Measurements from ENCODE around the gene PCCB. TPM values are rescaled to one million over a fixed set of nuclear protein-coding genes. Genes with fewer than 3 reads are reported as not detected.

PCCB gene
- total and polyA plus RNA-seq, 2 donors (not counting 1 experiment from before 2014, with no cell fraction given), result 12.1 to 15.5 TPM

GRCh38 chr3:136251511-136251910, 1.4 kb downstream of the PCCB start:
- intact Hi-C loops (cut with micrococcal nuclease), result no loop called here
- Histone ChIP-seq H3K36me3 (replicated peaks in 1 of 2; ENCODE audit: control extremely low read depth in 1 of 2, control insufficient read depth in 1 of 2, extremely low read depth in 1 of 2, insufficient read depth in 2 of 2, low read length in 1 of 2) (peaks cover under 1 to 6% of the 10 kb centered on the region in 2 experiments), H3K79me2 (ENCODE audit: control insufficient read depth, insufficient read depth, low read length) (peaks cover 35% of the 10 kb centered on the region), H3K9ac (ENCODE audit: low read length) (peak overlapping the region; percentile 69), H4K20me1 (ENCODE audit: control insufficient read depth, insufficient read depth, low read length, poor library complexity, severe bottlenecking) (no peaks in the 10 kb centered on the region), H3K9me3 (ENCODE audit: control extremely low read depth in 1 of 3, control insufficient read depth in 2 of 3, insufficient read depth in 1 of 3, low read length in 2 of 3) (no peaks in the 10 kb centered on the region), H3K4me2 (replicated peaks; ENCODE audit: low read depth, low read length, poor library complexity, severe bottlenecking) (peak overlapping the region; percentile 82), H3K4me1 (ENCODE audit: control insufficient read depth in 2 of 2, insufficient read depth in 2 of 2, low read length in 2 of 2) (peaks cover 10 to 17% of the 10 kb centered on the region in 2 donors), H3K4me3 (ENCODE audit: control extremely low read depth in 1 of 5, extremely low read depth in 1 of 5, insufficient read depth in 1 of 5, low read depth in 2 of 5, low read length in 4 of 5) (peak overlapping the region in 2 of 5 experiments; percentile 73 to 74), H2AFZ (ENCODE audit: insufficient read depth, low read depth, low read length, poor library complexity, severe bottlenecking) (peak overlapping the region; percentile 75), H3K27me3 (replicated peaks in 1 of 4; ENCODE audit: control extremely low read depth in 1 of 4, control insufficient read depth in 3 of 4, insufficient read depth in 4 of 4, low read length in 3 of 4) (no peaks in the 10 kb centered on the region), H3K27ac (ENCODE audit: low read length in 2 of 2) (peak overlapping the region; percentile 72 to 83)
- Mint-ChIP-seq H3K4me3 (peak overlapping the region; percentile 92), H3K27ac (peak overlapping the region; percentile 92), H3K4me1 (peaks cover 22% of the 10 kb centered on the region), H3K9me3 (ENCODE audit: insufficient read depth) (no peaks in the 10 kb centered on the region), H3K27me3 (no peaks in the 10 kb centered on the region)
- DNase-seq (no peak), ATAC-seq (ENCODE audit: low read depth) (no peak)
- CTCF ChIA-PET, result interaction anchor here (0.9 to 4.8 kb wide), 4 partner anchors 55 to 762 kb away, joined by 3 to 43 read pairs (median 5); partner anchors contain the start of genes MSL2 and STAG1
- POLR2A ChIA-PET, result interaction anchor here (0.6 to 2.0 kb wide), 4 partner anchors 55 to 501 kb away, joined by 4 to 16 read pairs (median 4); partner anchors contain the start of genes MSL2 and STAG1
- TF ChIP-seq, protein P1, sequence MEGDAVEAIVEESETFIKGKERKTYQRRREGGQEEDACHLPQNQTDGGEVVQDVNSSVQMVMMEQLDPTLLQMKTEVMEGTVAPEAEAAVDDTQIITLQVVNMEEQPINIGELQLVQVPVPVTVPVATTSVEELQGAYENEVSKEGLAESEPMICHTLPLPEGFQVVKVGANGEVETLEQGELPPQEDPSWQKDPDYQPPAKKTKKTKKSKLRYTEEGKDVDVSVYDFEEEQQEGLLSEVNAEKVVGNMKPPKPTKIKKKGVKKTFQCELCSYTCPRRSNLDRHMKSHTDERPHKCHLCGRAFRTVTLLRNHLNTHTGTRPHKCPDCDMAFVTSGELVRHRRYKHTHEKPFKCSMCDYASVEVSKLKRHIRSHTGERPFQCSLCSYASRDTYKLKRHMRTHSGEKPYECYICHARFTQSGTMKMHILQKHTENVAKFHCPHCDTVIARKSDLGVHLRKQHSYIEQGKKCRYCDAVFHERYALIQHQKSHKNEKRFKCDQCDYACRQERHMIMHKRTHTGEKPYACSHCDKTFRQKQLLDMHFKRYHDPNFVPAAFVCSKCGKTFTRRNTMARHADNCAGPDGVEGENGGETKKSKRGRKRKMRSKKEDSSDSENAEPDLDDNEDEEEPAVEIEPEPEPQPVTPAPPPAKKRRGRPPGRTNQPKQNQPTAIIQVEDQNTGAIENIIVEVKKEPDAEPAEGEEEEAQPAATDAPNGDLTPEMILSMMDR (IDR thresholded peaks at IDR 0.05), result no peak
- no peak for TF ChIP-seq EZH2 (IDR thresholded peaks at IDR 0.05; ENCODE audit: borderline replicate concordance, insufficient read depth, low read depth, low read length, poor library complexity, severe bottlenecking)
- 100% methylated on average over 1 of the region's 3 CpGs for WGBS (ENCODE audit: insufficient coverage)

DNA sequence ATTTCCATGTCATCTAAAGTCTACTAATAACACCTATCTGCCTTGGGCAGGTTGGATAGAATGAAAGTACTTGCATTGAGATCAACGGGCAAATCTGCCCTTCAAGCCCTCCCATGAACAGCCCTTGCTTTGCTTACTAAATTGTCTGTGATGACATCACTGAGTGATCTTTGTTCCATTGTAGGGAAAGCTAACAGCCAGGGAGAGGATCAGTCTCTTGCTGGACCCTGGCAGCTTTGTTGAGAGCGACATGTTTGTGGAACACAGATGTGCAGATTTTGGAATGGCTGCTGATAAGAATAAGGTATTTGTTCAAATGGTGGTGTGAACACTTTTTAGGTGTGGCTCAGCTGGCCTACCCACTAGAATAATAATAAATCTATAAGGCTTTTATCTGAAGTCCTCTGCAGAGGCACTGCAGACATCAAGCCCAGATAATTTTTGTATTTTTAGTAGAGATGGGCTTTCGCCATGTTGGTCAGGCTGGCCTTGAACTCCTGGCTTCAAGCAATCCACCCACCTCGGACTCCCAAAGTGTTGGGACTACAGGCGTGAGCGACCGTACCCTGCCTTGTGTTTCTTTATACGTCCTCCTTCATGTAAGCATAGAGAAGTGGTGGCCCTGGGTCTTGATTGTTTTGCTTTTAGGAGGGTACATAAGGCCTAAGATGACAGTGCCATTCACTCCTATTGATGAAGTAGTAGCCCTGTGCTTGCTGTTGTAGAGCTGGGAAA, 5.7 kb downstream of the PCCB start:
- peaks cover 46% of the 10 kb centered on the region for H3K79me2 ChIP-seq (ENCODE audit: control insufficient read depth, insufficient read depth, low read length)
- H3K4me1 ChIP-seq (ENCODE audit: control insufficient read depth in 2 of 2, insufficient read depth in 2 of 2, low read length in 2 of 2), result peaks cover 8% of the 10 kb centered on the region in 2 donors
- no peaks in the 10 kb centered on the region for H4K20me1 ChIP-seq (ENCODE audit: control insufficient read depth, insufficient read depth, low read length, poor library complexity, severe bottlenecking)
- H3K4me3 ChIP-seq (ENCODE audit: control extremely low read depth in 1 of 5, extremely low read depth in 1 of 5, insufficient read depth in 1 of 5, low read depth in 2 of 5, low read length in 4 of 5), result no peak overlapping the region
- Mint-ChIP-seq H3K9me3 (ENCODE audit: insufficient read depth) (no peaks in the 10 kb centered on the region), H3K4me1 (peaks cover 12% of the 10 kb centered on the region), H3K4me3 (no peak overlapping the region), H3K27ac (no peak overlapping the region), H3K27me3 (no peaks in the 10 kb centered on the region)
- H3K9me3 ChIP-seq (ENCODE audit: control extremely low read depth in 1 of 3, control insufficient read depth in 2 of 3, insufficient read depth in 1 of 3, low read length in 2 of 3), result no peaks in the 10 kb centered on the region
- ATAC-seq (ENCODE audit: low read depth) (no peak), DNase-seq (no peak)
- H3K27ac ChIP-seq (ENCODE audit: low read length in 2 of 2), result no peak overlapping the region
- TF ChIP-seq, protein P1 (IDR thresholded peaks at IDR 0.05), result no peak
- no peak for TF ChIP-seq EZH2 (IDR thresholded peaks at IDR 0.05; ENCODE audit: borderline replicate concordance, insufficient read depth, low read depth, low read length, poor library complexity, severe bottlenecking)
- H3K27me3 ChIP-seq (replicated peaks in 1 of 4; ENCODE audit: control extremely low read depth in 1 of 4, control insufficient read depth in 3 of 4, insufficient read depth in 4 of 4, low read length in 3 of 4), result no peaks in the 10 kb centered on the region
- ChIA-PET CTCF (interaction anchor here (2.1 kb wide), 1 partner anchor 496 kb away, joined by 6 read pairs; the partner anchor contains the start of gene STAG1), POLR2A (no interaction called here)
- H3K4me2 ChIP-seq (replicated peaks; ENCODE audit: low read depth, low read length, poor library complexity, severe bottlenecking), result no peak overlapping the region
- intact Hi-C loops (cut with micrococcal nuclease), result no loop called here
- H3K9ac ChIP-seq (ENCODE audit: low read length), result no peak overlapping the region
- no peak overlapping the region for H2AFZ ChIP-seq (ENCODE audit: insufficient read depth, low read depth, low read length, poor library complexity, severe bottlenecking)
- peaks cover 2 to 30% of the 10 kb centered on the region in 2 experiments for H3K36me3 ChIP-seq (replicated peaks in 1 of 2; ENCODE audit: control extremely low read depth in 1 of 2, control insufficient read depth in 1 of 2, extremely low read depth in 1 of 2, insufficient read depth in 2 of 2, low read length in 1 of 2)
- 100% methylated on average over 1 of the region's 8 CpGs for WGBS (ENCODE audit: insufficient coverage)

Data from B cell (primary cell).